ENCODE measurements around the gene TMEM125. TPM values are rescaled to one million over a fixed set of nuclear protein-coding genes. Genes with fewer than 3 reads are reported as not detected.

TMEM125 gene
- total RNA-seq, 2 donors from 2014 or later = 11.7 to 16.6 TPM

DNA sequence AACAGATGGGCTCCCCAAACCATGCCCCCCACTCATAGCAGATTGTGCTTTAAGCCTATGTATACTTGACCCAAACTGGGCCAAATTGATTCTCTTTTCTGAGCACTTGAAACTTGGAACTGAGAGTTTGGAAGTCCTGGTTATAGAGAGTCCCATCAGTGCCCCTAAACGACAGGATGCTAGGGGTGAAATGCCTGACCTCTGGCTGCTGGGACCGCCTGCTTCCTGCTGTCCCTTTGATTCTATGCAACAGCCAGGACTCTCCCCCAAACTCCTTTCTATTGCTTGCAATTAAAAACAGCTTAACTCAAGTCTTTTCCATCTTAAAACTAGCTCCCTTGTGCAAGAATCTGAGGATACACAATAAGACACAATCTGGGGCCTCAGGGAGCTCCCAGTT lies 10.9 kb downstream of the TMEM125 start:
- H3K27me3 ChIP-seq (ENCODE audit: control insufficient read depth, insufficient read depth, low read length, poor library complexity, severe bottlenecking) = no peaks in the 10 kb centered on the region
- TF ChIP-seq, protein P1, sequence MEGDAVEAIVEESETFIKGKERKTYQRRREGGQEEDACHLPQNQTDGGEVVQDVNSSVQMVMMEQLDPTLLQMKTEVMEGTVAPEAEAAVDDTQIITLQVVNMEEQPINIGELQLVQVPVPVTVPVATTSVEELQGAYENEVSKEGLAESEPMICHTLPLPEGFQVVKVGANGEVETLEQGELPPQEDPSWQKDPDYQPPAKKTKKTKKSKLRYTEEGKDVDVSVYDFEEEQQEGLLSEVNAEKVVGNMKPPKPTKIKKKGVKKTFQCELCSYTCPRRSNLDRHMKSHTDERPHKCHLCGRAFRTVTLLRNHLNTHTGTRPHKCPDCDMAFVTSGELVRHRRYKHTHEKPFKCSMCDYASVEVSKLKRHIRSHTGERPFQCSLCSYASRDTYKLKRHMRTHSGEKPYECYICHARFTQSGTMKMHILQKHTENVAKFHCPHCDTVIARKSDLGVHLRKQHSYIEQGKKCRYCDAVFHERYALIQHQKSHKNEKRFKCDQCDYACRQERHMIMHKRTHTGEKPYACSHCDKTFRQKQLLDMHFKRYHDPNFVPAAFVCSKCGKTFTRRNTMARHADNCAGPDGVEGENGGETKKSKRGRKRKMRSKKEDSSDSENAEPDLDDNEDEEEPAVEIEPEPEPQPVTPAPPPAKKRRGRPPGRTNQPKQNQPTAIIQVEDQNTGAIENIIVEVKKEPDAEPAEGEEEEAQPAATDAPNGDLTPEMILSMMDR (conservative IDR thresholded peaks at IDR 0.05) = no peak
- WGBS, 2 experiments (ENCODE audit: insufficient coverage in 1 of 2, insufficient read length in 1 of 2) = 69% methylated on average over 2 of the region's 2 CpGs; no CpG with 5 or more reads in 1 of the 2 experiments

GRCh38 chr1:43282220-43283195 lies 12.7 kb downstream of the TMEM125 start:
- Histone ChIP-seq H3K27ac (ENCODE audit: low read depth, low read length) (no peak overlapping the region), H3K27me3 (ENCODE audit: control insufficient read depth, insufficient read depth, low read length, poor library complexity, severe bottlenecking) (no peaks in the 10 kb centered on the region), H3K4me1 (ENCODE audit: control insufficient read depth, insufficient read depth, low read length) (peaks cover 7% of the 10 kb centered on the region), H3K9me3 (ENCODE audit: control insufficient read depth, low read length) (no peaks in the 10 kb centered on the region), H3K9ac (ENCODE audit: extremely low read depth, low read length, poor library complexity, severe bottlenecking) (no peak overlapping the region), H3K4me3 (ENCODE audit: low read length) (no peak overlapping the region), H3K36me3 (ENCODE audit: control insufficient read depth, insufficient read depth, low read length) (no peaks in the 10 kb centered on the region)
- H3K4me1 Mint-ChIP-seq = peaks cover 31% of the 10 kb centered on the region
- peak overlapping the region; percentile 75 for H3K27ac Mint-ChIP-seq
- no peaks in the 10 kb centered on the region for H3K9me3 Mint-ChIP-seq
- 80 to 88% methylated on average over 12 to 15 of the region's 15 CpGs for WGBS, 2 experiments (ENCODE audit: insufficient coverage in 1 of 2, insufficient read length in 1 of 2)
- H3K4me3 Mint-ChIP-seq = no peak overlapping the region
- peak; percentile 38 for DNase-seq
- no peaks in the 10 kb centered on the region for H3K27me3 Mint-ChIP-seq (ENCODE audit: insufficient read depth)
- TF ChIP-seq, protein P1 (conservative IDR thresholded peaks at IDR 0.05) = no peak
- H3K36me3 Mint-ChIP-seq (ENCODE audit: low read depth) = peaks cover 26% of the 10 kb centered on the region

More for the DNA sequence above, 10.9 kb downstream of the TMEM125 start:
- Histone ChIP-seq H3K4me1 (ENCODE audit: control insufficient read depth, insufficient read depth, low read length) (peaks cover 5% of the 10 kb centered on the region), H3K4me3 (ENCODE audit: low read length) (no peak overlapping the region), H3K9me3 (ENCODE audit: control insufficient read depth, low read length) (no peaks in the 10 kb centered on the region), H3K27ac (ENCODE audit: low read depth, low read length) (no peak overlapping the region), H3K9ac (ENCODE audit: extremely low read depth, low read length, poor library complexity, severe bottlenecking) (no peak overlapping the region), H3K36me3 (ENCODE audit: control insufficient read depth, insufficient read depth, low read length) (no peaks in the 10 kb centered on the region)
- peak; percentile 22 for DNase-seq
- Mint-ChIP-seq H3K4me3 (no peak overlapping the region), H3K4me1 (peaks cover 31% of the 10 kb centered on the region), H3K27ac (no peak overlapping the region), H3K27me3 (ENCODE audit: insufficient read depth) (peaks cover 1% of the 10 kb centered on the region), H3K9me3 (no peaks in the 10 kb centered on the region), H3K36me3 (ENCODE audit: low read depth) (peaks cover 26% of the 10 kb centered on the region)

GRCh38 chr1:43284065-43284464 lies 14.3 kb downstream of the TMEM125 start:
- Mint-ChIP-seq H3K27ac (no peak overlapping the region), H3K4me3 (peak overlapping the region; percentile 68), H3K9me3 (no peaks in the 10 kb centered on the region), H3K27me3 (ENCODE audit: insufficient read depth) (no peaks in the 10 kb centered on the region), H3K4me1 (peaks cover 31% of the 10 kb centered on the region), H3K36me3 (ENCODE audit: low read depth) (peaks cover 16% of the 10 kb centered on the region)
- WGBS, 2 experiments (ENCODE audit: insufficient coverage in 1 of 2, insufficient read length in 1 of 2) = 92 to 100% methylated on average over 2 to 3 of the region's 3 CpGs
- no peaks in the 10 kb centered on the region for H3K36me3 ChIP-seq (ENCODE audit: control insufficient read depth, insufficient read depth, low read length)
- H3K9me3 ChIP-seq (ENCODE audit: control insufficient read depth, low read length) = no peaks in the 10 kb centered on the region
- no peak overlapping the region for H3K27ac ChIP-seq (ENCODE audit: low read depth, low read length)
- no peak overlapping the region for H3K9ac ChIP-seq (ENCODE audit: extremely low read depth, low read length, poor library complexity, severe bottlenecking)
- H3K27me3 ChIP-seq (ENCODE audit: control insufficient read depth, insufficient read depth, low read length, poor library complexity, severe bottlenecking) = no peaks in the 10 kb centered on the region
- H3K4me3 ChIP-seq (ENCODE audit: low read length) = no peak overlapping the region
- DNase-seq = peak; percentile 42
- TF ChIP-seq, protein P1 (conservative IDR thresholded peaks at IDR 0.05) = no peak
- H3K4me1 ChIP-seq (ENCODE audit: control insufficient read depth, insufficient read depth, low read length) = peaks cover 7% of the 10 kb centered on the region

Measured in endodermal cell (in vitro differentiated cells).